WTC11 (cell line): Measurements from ENCODE around the gene WDR64.

Experiments
- ATF1 ChIP-seq: sonication (generic); formaldehyde crosslinking; IDR thresholded peaks from 2 replicates; pipeline ENCODE4 v1.8.1; 2023; ENCODE audit warnings: mild to moderate bottlenecking, moderate library complexity, missing genetic modification reagents
- CREM ChIP-seq: sonication (generic); formaldehyde crosslinking; IDR thresholded peaks from 2 replicates; pipeline ENCODE4 v1.8.1; 2022; ENCODE audit warnings: mild to moderate bottlenecking, missing genetic modification reagents, moderate library complexity
- CTCF ChIP-seq: fragments of 200-600 bp; IDR thresholded peaks from 2 replicates; pipeline ENCODE4 v1.8.0; 2022; ENCODE audit warnings: antibody characterized with exemption
- E2F4 ChIP-seq: sonication (generic); formaldehyde crosslinking; IDR thresholded peaks from 2 replicates; pipeline ENCODE4 v1.8.1; 2022; ENCODE audit warnings: low read depth, mild to moderate bottlenecking, moderate library complexity, missing genetic modification reagents, borderline replicate concordance
- FOXP4 ChIP-seq: sonication (generic); formaldehyde crosslinking; IDR thresholded peaks from 2 replicates; pipeline ENCODE4 v1.8.0; 2022; ENCODE audit warnings: mild to moderate bottlenecking, missing genetic modification reagents
- GABPB1 ChIP-seq: sonication (generic); formaldehyde crosslinking; IDR thresholded peaks from 2 replicates; pipeline ENCODE4 v1.8.1; 2023; ENCODE audit warnings: mild to moderate bottlenecking, missing genetic modification reagents
- HMGXB4 ChIP-seq: sonication (generic); formaldehyde crosslinking; IDR thresholded peaks from 2 replicates; pipeline ENCODE4 v1.8.1; 2023; ENCODE audit warnings: mild to moderate bottlenecking, moderate library complexity, missing genetic modification reagents
- MAX ChIP-seq: sonication (generic); formaldehyde crosslinking; IDR thresholded peaks from 2 replicates; pipeline ENCODE4 v1.8.0; 2022; ENCODE audit warnings: mild to moderate bottlenecking, missing genetic modification reagents
- NR3C1 ChIP-seq: sonication (generic); formaldehyde crosslinking; conservative IDR thresholded peaks from 2 replicates; pipeline ENCODE4 v1.8.1; 2023; ENCODE audit warnings: low read depth, mild to moderate bottlenecking, missing genetic modification reagents
- SP1 ChIP-seq: sonication (generic); formaldehyde crosslinking; conservative IDR thresholded peaks from 2 replicates; pipeline ENCODE4 v1.8.1; 2022; ENCODE audit warnings: missing genetic modification reagents
- TP53 ChIP-seq: sonication (generic); formaldehyde crosslinking; IDR thresholded peaks from 2 replicates; pipeline ENCODE4 v1.8.1; 2023; ENCODE audit warnings: mild to moderate bottlenecking, missing genetic modification reagents
- ZBTB43 ChIP-seq: sonication (generic); formaldehyde crosslinking; IDR thresholded peaks from 2 replicates; pipeline ENCODE4 v1.8.1; 2023; ENCODE audit warnings: mild to moderate bottlenecking, missing genetic modification reagents
- ZMAT4 ChIP-seq: fragments of 250-450 bp; sonication (Bioruptor Pico); IDR thresholded peaks from 2 replicates; pipeline ENCODE4 v1.9.0; 2021; ENCODE audit warnings: mild to moderate bottlenecking
- ZNF138 ChIP-seq: sonication (generic); formaldehyde crosslinking; conservative IDR thresholded peaks from 2 replicates; pipeline ENCODE4 v1.8.1; 2022; ENCODE audit warnings: mild to moderate bottlenecking, moderate library complexity, missing genetic modification reagents

DNA sequence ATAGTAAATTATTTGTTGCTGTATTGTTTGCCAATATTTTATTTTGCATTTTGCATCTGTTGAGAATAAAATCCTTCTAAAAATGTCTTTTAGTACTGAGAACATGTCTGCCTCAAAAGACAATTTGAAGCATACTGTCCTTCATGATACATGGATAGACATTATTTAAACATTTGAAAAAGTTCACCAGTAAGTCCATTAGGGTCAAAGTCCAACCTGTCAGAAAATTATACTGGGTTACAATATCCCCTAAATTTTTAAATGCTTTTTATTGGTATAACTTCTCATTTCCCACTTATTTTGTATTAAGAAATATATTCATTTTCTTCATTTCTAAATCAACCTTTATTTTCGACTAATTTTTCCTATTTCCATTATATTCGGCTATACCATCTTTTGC is 21.2 kb upstream of the WDR64 start:
- TF ChIP-seq CTCF (no peak), NR3C1 (CRISPR knock-in tag) (no peak), MAX (CRISPR knock-in tag) (no peak), ZMAT4 (no peak), FOXP4 (CRISPR knock-in tag) (no peak), CREM (CRISPR knock-in tag) (no peak), GABPB1 (CRISPR knock-in tag) (no peak), E2F4 (CRISPR knock-in tag) (no peak), ATF1 (no peak), TP53 (CRISPR knock-in tag) (no peak), ZBTB43 (CRISPR knock-in tag) (no peak), SP1 (CRISPR knock-in tag) (no peak), ZNF138 (no peak), HMGXB4 (CRISPR knock-in tag) (no peak)
